HuH-7 (cell line): Measurements from ENCODE around the gene LDHD.
A peak's percentile ranks its signal among the peaks of the same experiment; 100 is the strongest.

Experiments
- DNase-seq: peaks from one replicate; pipeline ENCODE4 v3.0.0; 2011; ENCODE audit warnings: low spot score

Gene LDHD

GRCh38 chr16:75080205-75081029 lies 36.2 kb downstream of the LDHD start:
- DNase-seq: no peak

DNA sequence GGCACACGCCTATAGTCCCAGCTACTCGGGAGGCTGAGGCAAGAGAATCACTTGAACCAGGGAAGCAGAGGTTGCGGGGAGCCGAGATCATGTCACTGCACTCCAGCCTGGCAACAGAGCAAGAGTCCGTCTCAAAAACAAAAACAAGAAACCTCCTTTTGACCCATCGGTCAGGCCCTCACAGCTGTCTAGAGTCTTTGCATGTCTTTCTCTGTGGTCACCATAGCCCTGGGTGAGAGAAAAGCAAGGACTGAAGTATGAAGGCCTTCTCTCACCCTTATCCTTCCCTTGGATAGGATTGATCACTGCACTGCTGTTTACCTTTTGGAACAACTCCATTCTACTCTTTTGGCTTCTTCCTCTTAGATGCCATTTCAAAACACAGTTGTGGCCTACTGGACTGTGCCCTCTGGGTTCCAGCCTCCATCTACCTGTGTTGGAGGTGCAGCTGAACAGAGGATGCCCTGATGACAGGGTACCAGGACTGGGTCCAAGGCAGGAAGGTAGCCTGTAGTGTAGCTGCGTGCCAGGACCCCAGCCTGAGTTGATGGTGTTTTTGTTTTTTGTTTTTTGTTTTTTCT lies 37.1 kb downstream of the LDHD start:
- DNase-seq: no peak

- DNase-seq: no peak
Observed at GRCh38 chr16:75078886-75079285, 37.7 kb downstream of the LDHD start.

DNA sequence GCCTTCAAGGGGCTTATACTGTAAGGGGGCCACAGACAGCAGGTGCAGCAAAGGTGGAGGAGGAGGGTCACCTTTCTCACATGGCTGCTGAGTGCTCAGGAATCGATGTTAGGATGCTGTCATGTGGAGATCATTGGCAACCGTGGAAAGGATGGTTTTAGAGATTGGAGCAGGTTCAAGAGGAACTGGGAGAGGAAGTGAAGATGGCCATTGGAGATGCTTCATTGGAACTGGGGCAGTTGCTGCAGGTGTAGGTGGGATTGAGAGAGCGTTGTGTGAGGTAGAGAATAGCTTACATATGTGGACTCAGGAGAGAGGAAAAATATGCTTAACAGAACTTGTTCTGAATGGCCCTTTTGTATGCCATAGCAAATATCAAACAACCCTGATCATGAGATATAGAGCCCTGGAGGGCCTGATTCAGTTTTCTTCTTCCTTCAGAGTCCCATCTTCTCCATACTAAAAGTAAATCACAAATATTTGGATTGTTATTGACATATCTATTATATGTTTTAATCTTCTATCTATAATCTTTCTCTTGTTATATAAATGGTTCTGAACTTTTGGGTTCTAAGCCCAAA lies 40.8 kb downstream of the LDHD start:
- DNase-seq: no peak

GRCh38 chr16:75074920-75075687 lies 41.5 kb downstream of the LDHD start:
- no peak for DNase-seq

GRCh38 chr16:75074304-75074793 lies 42.2 kb downstream of the LDHD start:
- DNase-seq: no peak

DNA sequence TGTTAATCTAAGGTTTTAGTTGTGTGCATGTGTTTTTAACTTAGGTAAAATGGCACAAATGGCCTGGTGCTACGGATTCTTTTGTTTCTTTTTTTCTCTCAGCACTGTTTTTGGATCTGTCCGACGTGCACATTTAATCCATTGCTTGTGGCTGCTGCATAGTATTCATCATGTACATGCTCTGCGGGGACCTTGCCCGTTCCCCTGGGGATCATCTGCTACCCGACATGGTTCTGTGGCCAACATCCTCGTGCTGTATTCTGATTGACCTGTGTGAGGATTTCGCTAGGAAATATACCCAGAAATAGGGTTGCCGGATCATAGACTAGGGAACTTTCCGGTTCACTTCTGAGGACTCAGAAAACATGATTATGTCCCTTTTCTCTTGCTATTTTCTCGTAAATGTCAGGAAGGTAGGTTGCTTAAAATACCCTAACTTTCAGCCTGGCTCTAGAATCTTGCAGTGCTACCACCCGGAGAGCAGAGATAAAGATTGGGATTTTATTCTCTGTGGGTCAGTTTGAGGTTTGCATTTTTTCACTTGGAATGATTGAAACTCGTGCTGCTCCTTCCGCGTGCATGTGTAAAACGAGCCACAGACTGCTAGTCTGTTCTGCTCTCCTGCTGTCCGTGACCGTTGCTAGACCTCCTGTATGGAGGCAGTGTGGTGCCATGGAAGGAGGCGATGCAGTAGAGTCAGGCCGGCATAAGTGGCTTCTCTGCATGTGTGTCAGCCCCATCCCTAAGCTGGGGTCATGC lies 42.9 kb downstream of the LDHD start:
- no peak for DNase-seq

- no peak for DNase-seq
Observed at GRCh38 chr16:75072239-75072947, 44.2 kb downstream of the LDHD start.

GRCh38 chr16:75071621-75072020 lies 45.0 kb downstream of the LDHD start:
- DNase-seq: no peak

DNA sequence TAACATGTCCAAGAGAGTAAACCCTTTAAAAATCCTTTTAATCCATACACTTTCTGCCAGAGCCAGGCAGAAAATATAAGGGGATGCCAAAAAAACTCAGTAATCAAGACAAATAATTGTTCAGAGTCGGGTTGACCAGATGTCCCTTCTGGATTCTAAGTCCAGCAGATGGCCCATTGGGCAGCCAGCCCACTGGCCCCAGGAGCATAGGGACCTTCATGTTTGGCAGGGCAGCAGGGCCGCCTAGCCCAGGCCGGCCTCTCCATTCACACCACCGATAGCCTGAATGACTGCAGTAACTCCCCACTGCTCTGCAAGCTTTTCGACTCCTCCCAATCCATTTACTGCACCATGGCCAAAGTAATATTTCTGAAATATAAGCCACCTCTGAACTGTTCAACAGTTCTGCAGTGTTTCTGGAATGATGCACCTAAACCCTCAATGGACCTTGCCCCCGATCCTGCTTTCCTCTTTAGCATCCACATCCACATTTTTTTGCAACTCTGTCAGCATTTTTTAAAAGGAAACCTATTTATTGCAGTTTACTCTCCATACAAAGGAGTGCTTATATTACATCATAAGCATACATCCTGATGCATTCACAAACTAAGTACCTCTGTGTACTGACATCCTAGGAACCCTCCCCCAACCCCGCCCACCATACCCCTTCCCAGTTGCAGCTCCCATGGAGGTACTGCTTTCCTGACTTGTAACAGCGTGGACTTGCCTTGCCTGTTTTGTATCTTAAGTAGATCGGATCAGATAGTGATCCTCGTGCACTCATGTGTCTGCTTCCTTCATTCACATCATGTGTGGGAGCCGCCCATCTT lies 46.4 kb downstream of the LDHD start:
- peak; percentile 70 for DNase-seq

DNA sequence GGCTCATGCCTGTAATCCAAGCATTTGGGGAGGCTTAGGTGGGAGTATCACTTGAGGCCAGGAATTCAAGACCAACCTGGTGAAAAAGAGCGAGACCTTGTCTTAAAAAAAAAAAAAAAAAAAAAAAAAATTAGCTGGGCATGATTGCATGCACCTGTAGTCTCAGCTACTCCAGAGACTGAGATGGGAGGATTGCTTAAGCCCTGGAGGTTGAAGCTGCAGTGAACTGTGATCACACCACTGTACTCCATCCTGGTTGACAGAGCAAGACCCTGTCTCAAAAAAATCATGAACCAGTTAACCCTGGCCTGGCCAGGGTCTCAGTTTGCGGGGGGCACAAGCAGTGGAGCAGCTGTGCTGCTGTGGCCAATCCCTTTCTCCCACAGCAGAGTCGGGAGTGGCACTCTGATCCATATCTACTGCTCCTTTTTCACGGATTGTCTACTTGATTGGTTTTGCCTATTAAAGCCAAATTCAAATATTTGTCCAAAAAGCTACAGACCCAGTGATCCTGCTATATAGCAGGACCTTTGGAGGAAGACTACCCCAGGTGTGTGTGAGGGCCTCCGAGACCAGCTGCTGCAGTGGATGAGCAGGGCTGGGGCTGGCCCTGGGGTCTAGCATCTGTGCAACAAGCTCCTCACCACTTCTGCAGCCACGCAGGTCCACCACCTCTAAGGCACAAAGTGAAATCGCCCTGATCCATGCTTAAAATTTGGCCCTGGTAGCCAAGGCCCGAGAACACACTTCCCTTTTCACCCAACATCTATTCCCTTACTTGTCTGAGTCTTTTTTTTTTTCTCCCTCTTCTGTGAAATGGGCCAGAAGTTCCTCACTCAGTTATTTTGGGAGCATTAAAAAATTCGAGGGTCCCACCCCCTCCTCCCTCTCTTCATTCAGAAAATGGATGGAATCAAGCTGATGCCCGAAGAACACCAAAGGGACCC lies 48.2 kb downstream of the LDHD start:
- no peak for DNase-seq

GRCh38 chr16:75066861-75067447 lies 49.6 kb downstream of the LDHD start:
- DNase-seq: no peak

DNA sequence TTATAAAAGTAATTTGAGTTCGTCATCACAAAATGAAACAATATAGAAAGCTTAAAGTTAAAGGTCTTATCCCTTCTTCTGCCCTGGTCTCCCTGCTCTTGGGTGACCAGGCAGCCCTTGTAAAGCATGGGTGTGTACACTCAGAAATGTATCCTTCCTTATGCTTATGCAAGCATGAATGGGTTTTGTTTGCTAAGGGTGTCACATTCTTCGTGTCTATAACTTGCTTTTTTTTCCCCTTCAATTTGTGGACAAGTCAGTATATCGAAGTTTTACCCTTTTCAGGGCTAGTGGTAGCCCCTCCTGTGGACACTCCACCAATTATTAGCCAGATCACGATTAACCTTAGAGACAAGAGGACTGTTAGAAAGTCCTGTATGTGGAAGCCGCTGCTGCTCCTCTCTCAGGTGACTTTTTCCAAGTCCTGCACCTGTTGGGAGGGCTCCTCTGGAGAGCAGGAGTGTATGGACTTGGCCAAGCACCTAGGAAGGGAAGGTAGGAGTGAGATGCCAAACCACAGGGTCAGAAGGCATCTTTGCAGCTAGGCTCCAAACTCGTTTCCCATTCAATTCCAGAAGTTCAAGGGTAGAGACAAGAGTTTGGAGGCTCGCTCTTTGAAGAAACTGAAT lies 50.9 kb downstream of the LDHD start:
- no peak for DNase-seq

DNA sequence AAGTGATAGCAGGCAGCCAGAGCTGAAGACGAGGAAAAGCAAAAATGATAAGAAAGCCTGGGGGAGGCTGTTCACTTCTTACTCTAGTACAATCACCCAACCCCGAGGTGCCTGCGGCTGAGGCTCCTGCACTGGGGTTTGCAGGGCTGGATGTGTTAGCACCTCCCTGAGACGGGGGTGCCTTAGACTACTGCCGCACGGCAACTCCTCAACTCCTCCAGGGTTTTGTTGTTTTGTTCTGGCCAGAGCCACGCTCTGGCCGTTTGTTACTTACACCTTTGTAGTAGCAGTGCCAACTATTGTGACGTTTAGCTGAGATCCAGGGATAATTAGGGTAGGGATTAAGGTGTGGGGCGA lies 51.5 kb downstream of the LDHD start:
- DNase-seq: no peak

DNA sequence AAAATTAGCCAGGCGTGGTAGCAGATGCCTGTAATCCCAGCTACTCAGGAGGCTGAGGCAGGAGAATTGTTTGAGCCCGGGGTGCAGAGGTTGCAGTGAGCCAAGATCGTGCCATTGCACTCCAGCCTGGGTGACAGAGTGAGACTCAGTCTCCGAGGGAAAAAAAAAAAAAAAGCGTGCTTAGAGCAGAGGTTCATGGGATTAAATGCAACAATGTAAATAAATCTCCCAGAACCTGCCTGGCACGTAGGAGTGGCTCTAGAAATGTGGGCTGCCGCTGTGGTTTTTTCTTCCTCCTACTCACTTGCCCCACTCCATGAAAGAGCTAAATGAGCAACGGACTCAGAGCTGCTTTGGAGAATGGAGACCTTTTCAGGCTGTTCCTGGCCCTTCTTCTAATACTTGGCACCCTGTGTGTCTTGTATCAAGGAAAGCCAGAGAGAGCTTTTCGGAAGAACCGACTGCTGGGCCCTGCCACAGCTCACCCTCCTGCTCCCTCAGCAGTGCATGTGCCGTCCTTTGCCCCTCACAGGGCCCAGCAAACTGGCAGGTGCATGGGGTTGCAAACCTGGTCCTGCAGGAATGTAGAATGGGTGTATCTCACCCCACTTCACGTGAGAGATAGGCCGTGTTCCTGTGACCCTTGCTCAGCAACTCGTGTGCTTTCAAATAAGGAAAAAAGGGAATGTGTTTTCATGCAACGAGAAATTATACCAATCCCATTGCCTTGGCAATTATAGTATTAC lies 52.0 kb downstream of the LDHD start:
- no peak for DNase-seq

DNA sequence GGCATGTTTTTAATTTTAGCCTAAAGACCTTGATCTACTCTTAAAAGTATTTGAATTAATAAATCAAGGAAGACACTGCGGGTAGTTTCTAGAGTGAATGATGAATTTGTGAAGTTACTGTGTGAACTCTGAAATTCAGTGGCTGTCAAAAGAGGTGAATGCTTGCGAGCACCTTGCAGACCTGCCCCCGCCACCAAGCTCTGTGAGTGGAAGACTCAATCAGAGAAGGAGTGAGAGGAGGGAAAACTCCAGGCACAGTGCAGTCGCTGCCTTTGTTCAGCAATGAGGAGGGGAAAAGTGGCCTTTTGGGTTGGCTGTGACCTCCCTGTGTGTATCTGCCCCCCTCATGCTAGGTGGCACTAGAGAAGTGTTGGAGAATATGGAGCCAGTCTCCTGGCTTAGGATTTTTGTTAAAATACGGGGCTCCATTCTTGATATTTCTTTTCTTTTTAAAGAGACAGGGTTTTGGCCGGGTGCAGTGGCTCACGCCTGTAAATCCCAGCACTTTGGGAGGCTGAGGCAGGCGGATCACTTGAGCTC lies 53.0 kb downstream of the LDHD start:
- no peak for DNase-seq

GRCh38 chr16:75062976-75063346 lies 53.6 kb downstream of the LDHD start:
- no peak for DNase-seq
